Smooth muscle cell (in vitro differentiated cells): ENCODE data around the gene ZFHX3. TPM values are rescaled to one million over a fixed set of nuclear protein-coding genes. Genes with fewer than 3 reads are reported as not detected.

Source experiments
- DNase-seq: peaks from one replicate; lab custom pipeline; 2025; ENCODE audit not compliant: unreplicated experiment; lab: John Stamatoyannopoulos, UW
- H2AFZ ChIP-seq: fragments of 200-600 bp; sonication (generic); 2 replicates; pipeline ENCODE4 v1.6.0; 2016; ENCODE audit warnings: antibody characterized with exemption, low read depth, mild to moderate bottlenecking
- H3F3A ChIP-seq: fragments of 200-600 bp; sonication (generic); 2 replicates; pipeline ENCODE4 v1.6.0; 2017; ENCODE audit warnings: antibody characterized with exemption, low read depth
- H3K27ac ChIP-seq: fragments of 200-600 bp; sonication (generic); 2 replicates; pipeline ENCODE4 v1.5.1; 2016; ENCODE audit warnings: low read depth, mild to moderate bottlenecking
- H3K27me3 ChIP-seq: fragments of 200-600 bp; sonication (generic); 2 replicates; pipeline ENCODE4 v1.6.1; 2016; ENCODE audit warnings: low read depth, mild to moderate bottlenecking
- H3K36me3 ChIP-seq: fragments of 200-600 bp; sonication (generic); 2 replicates; pipeline ENCODE4 v1.5.1; 2016; ENCODE audit warnings: low read depth
- H3K4me1 ChIP-seq: fragments of 200-600 bp; sonication (generic); 2 replicates; pipeline ENCODE4 v1.5.1; 2016; ENCODE audit warnings: low read depth
- H3K4me2 ChIP-seq: fragments of 200-600 bp; sonication (generic); 2 replicates; pipeline ENCODE4 v1.6.0; 2016; ENCODE audit warnings: mild to moderate bottlenecking
- H3K4me3 ChIP-seq: fragments of 200-600 bp; sonication (generic); 2 replicates; pipeline ENCODE4 v1.5.1; 2016; ENCODE audit warnings: mild to moderate bottlenecking
- H3K79me2 ChIP-seq: fragments of 200-600 bp; sonication (generic); 2 replicates; pipeline ENCODE4 v1.6.0; 2016; ENCODE audit warnings: low read depth, mild to moderate bottlenecking
- H3K9ac ChIP-seq: fragments of 200-600 bp; sonication (generic); 2 replicates; pipeline ENCODE4 v1.6.0; 2016; ENCODE audit warnings: low read depth
- H3K9me3 ChIP-seq: fragments of 200-600 bp; sonication (generic); replicated peaks from 2 replicates; pipeline ENCODE4 v1.5.1; 2016; ENCODE audit warnings: low read depth
- H4K20me1 ChIP-seq: fragments of 200-600 bp; sonication (generic); 2 replicates; pipeline ENCODE4 v1.6.0; 2016; ENCODE audit warnings: low read depth
- WGBS: methylation state at CpG from one replicate; pipeline ENCODE4 v1.1.7; 2016; ENCODE audit warnings: low lambda C conversion rate; 5-methylcytosine and 5-hydroxymethylcytosine counted together
- polyA plus RNA-seq: library from polyadenylated mRNA; unstranded; fragments of >200 nt; fragmentation: Nextera tagmentation; extraction: Ambion mirVana; gene quantifications from 2 replicates; pipeline ENCODE4 v1.2.1, GENCODE V29; 2016
- total RNA-seq: library from RNA; depleted of rRNA; stranded (reverse); fragments of >200 nt; gene quantifications from 2 replicates; pipeline ENCODE4 v1.2.3, GENCODE V29; 2014
- TF ChIP-seq, protein P1 (sequence below): fragments of 200-600 bp; sonication (generic); IDR thresholded peaks from 2 replicates; pipeline ENCODE4 v1.5.1; 2017; ENCODE audit warnings: borderline replicate concordance, mild to moderate bottlenecking, antibody characterized with exemption; ENCODE audit not compliant: insufficient read depth, poor library complexity, severe bottlenecking

The ZFHX3 gene
- total and polyA plus RNA-seq, 2 experiments from 2014 or later: 3.1 to 9.8 TPM

DNA sequence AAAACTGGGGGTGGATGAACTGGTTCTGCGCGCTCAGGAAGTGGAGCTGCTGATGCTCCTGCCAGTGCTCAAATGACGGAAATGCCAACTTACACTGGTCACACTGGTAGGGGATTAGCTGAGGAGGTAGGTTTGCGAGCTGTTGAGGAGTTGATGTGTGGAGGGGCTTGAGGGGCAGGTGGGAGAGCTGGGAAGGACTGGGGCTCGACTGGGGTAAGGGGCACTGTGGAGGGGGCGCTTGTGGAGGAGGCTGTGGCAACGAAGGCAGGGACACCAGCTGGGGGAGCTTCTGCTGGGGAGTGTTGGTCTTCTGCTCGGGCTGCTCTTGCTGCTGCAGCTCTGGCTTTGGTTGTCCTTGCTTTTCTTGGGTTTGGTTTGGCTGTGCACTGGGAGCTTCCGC is 252.9 kb downstream of the ZFHX3 start:
- H3K4me3 ChIP-seq: no peak overlapping the region
- WGBS: 98% methylated on average over 6 of the region's 9 CpGs
- no peaks in the 10 kb centered on the region for H4K20me1 ChIP-seq
- H2AFZ ChIP-seq: no peak overlapping the region
- H3K9ac ChIP-seq: no peak overlapping the region
- no peaks in the 10 kb centered on the region for H3K9me3 ChIP-seq
- DNase-seq: no peak
- peaks cover 9% of the 10 kb centered on the region for H3K36me3 ChIP-seq
- H3F3A ChIP-seq: no peaks in the 10 kb centered on the region
- H3K4me2 ChIP-seq: no peak overlapping the region
- TF ChIP-seq, protein P1, sequence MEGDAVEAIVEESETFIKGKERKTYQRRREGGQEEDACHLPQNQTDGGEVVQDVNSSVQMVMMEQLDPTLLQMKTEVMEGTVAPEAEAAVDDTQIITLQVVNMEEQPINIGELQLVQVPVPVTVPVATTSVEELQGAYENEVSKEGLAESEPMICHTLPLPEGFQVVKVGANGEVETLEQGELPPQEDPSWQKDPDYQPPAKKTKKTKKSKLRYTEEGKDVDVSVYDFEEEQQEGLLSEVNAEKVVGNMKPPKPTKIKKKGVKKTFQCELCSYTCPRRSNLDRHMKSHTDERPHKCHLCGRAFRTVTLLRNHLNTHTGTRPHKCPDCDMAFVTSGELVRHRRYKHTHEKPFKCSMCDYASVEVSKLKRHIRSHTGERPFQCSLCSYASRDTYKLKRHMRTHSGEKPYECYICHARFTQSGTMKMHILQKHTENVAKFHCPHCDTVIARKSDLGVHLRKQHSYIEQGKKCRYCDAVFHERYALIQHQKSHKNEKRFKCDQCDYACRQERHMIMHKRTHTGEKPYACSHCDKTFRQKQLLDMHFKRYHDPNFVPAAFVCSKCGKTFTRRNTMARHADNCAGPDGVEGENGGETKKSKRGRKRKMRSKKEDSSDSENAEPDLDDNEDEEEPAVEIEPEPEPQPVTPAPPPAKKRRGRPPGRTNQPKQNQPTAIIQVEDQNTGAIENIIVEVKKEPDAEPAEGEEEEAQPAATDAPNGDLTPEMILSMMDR: no peak
- no peaks in the 10 kb centered on the region for H3K27me3 ChIP-seq
- H3K79me2 ChIP-seq: no peaks in the 10 kb centered on the region
- no peak overlapping the region for H3K27ac ChIP-seq
- no peaks in the 10 kb centered on the region for H3K4me1 ChIP-seq

DNA sequence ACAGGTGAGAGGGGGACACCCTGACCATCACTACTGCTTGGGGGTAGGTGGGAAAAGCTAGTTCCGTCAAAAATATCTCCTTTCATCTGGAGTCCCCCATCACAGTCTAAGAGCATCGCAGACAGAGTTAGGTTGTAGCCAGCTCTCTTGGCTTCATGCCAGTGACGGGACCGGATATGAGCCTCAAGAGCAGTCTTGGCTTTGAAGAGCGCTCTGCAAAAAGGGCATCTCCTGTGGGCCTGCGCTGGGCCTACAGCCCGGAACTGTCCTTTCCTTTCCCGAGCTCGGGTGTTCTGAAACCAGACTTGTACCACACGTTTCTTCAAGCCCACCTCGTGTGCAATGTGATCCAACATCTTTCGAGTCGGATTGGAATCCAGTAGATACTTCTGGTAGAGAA is 253.6 kb downstream of the ZFHX3 start:
- no peaks in the 10 kb centered on the region for H3K79me2 ChIP-seq
- H3K27me3 ChIP-seq: no peaks in the 10 kb centered on the region
- H2AFZ ChIP-seq: no peak overlapping the region
- peaks cover 7% of the 10 kb centered on the region for H3K36me3 ChIP-seq
- H3K27ac ChIP-seq: no peak overlapping the region
- TF ChIP-seq, protein P1: no peak
- no peaks in the 10 kb centered on the region for H4K20me1 ChIP-seq
- 95% methylated on average over 13 of the region's 13 CpGs for WGBS
- no peak overlapping the region for H3K9ac ChIP-seq
- H3K4me2 ChIP-seq: no peak overlapping the region
- no peaks in the 10 kb centered on the region for H3K4me1 ChIP-seq
- H3F3A ChIP-seq: no peaks in the 10 kb centered on the region
- DNase-seq: no peak
- H3K9me3 ChIP-seq: no peaks in the 10 kb centered on the region
- no peak overlapping the region for H3K4me3 ChIP-seq

DNA sequence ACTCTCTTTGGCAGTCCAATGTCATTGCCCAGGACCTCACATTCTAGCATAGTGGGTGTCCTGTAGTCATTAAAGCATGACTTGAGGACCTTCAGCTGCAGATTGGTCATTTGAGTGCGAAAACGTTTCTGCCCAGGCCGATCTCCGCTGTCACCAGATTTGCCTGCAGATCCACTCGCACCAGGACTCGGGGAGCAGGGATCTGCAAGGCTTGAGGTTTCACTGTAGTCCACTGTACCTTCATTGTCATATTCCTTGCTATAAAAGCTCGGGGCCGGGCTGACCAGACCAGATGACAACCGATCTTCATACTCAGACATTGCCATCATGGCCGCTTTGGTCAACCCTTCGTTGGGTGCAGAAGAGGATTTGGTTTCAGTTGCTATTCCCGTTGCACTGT is 254.2 kb downstream of the ZFHX3 start:
- Histone ChIP-seq H3K9ac (no peak overlapping the region), H3K27me3 (no peaks in the 10 kb centered on the region), H3K79me2 (no peaks in the 10 kb centered on the region), H3K4me1 (no peaks in the 10 kb centered on the region), H4K20me1 (no peaks in the 10 kb centered on the region), H3K4me2 (no peak overlapping the region), H3K36me3 (peaks cover 1% of the 10 kb centered on the region), H3F3A (no peaks in the 10 kb centered on the region), H3K27ac (no peak overlapping the region), H2AFZ (no peak overlapping the region), H3K9me3 (no peaks in the 10 kb centered on the region), H3K4me3 (no peak overlapping the region)
- TF ChIP-seq, protein P1: no peak
- WGBS: 97% methylated on average over 12 of the region's 12 CpGs
- DNase-seq: no peak

DNA sequence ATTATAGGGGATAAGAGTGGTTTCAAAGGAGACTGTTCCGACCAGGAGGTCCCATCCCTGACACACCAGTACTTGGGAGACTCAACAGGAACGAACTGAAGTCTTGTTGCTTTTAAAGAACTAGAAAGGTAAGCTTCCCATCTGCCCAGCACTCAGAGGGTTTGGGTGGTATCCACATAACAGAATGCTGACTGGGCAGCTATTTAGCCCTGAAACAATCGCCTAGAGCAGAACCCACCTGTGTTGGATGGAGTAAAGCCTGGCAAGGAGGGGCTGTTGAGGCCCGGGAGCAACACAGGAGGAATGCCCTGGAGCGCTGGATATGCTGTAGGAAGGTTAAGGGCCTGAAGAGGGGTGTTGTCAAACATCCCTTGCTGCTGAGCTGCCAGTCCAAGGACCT is 254.9 kb downstream of the ZFHX3 start:
- no peaks in the 10 kb centered on the region for H3K79me2 ChIP-seq
- H2AFZ ChIP-seq: no peak overlapping the region
- H3K36me3 ChIP-seq: no peaks in the 10 kb centered on the region
- H4K20me1 ChIP-seq: no peaks in the 10 kb centered on the region
- H3K27me3 ChIP-seq: no peaks in the 10 kb centered on the region
- H3K4me1 ChIP-seq: no peaks in the 10 kb centered on the region
- no peaks in the 10 kb centered on the region for H3K9me3 ChIP-seq
- 99% methylated on average over 5 of the region's 5 CpGs for WGBS
- no peaks in the 10 kb centered on the region for H3F3A ChIP-seq
- H3K4me3 ChIP-seq: no peak overlapping the region
- TF ChIP-seq, protein P1: no peak
- no peak for DNase-seq
- no peak overlapping the region for H3K9ac ChIP-seq
- H3K4me2 ChIP-seq: no peak overlapping the region
- no peak overlapping the region for H3K27ac ChIP-seq
